ENCODE results near the gene BHLHE23.
"Not testable (repeated sequence)": the region's sequence is repeated elsewhere in the genome, so short reads cannot be mapped to it uniquely, and the experiment has no call there.

BHLHE23 gene

DNA sequence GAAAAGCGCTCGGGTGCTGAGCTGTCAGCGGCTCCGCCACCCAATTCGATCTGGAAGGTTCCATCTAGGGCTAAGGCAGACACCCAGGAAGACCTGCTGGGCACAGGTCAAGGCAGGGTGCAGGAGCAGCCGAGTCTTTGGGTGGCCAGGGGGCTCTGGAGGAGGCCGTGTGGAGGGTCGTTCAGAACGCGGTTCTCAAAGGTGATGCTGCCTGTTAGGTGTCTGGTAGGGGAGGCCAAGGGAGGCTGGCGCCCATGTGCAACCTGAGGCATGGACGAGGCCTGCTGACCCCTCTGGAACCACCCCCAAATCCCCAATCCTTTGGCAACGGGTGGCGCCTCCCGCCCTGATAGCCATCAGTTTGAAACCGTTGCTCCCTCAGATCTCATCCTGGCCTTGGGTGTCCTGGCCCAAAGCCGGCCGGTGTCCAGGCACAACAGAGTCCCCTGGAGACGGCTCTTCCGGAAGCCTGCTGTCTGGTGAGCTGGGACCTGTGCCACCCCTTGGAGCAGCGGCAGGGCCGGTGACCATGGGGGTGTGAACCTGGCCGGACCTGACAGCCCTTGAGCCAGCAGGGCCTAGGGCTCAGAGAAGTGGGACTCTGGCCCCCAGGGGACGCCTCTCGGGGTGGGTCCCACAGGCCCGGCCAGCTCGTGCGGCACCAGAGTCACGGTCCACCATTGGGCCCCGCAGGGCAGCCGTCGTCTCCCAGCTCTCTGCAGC, 43.7 kb downstream of the BHLHE23 start:
- no peak for DNase-seq (ENCODE audit: low read depth in 1 of 2, low spot score in 1 of 2)

DNA sequence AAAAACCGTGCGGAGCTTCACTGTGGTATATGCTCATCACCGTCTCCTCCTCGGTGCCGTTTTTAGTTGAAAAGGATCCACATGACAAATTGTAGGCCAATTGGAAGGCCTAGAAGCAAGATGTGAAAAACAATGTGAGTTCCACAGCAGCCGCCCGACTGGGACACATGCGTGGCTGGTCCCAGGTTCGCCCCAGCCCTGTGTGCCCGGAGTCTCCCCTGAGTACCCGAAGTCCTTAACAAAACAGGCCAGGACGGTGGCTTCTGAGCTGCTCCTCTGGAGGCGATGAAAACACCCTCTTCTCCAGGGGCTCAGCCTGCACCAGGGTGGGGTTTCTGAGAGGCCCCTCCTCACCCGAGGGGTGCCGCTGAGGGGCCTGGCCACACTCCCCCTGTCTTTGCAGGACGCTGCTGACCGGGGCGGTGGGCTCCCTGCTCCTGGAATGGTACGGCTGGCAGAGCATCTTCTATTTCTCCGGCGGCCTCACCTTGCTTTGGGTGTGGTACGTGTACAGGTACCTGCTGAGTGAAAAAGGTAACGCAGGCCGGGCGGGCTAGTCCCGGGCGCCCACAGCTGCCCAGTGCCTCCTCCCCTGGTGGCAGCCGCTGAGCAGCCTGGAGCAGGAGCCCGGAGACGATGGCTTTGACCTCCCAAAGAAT, 44.4 kb downstream of the BHLHE23 start:
- DNase-seq (ENCODE audit: low read depth in 1 of 2, low spot score in 1 of 2): no peak

DNA sequence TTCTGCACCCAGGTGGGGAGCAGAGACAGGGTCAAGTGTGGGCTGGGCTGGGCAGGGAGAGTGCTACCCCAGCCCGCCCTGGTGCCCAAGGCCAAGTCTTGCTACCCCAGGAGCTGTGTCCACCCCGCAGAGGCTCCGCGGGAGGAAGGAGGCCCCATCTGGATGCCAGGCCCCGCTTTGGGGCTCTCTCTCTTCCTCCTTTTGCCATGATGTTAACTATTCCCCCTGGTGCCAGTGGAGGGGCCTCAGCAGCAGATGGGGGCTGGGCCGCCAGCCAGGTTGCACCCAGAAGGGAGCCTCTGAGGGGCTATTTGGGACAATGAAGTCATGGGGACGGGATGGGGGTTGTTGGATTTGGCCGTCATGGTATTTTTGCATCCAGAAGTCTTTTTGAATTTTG, 45.0 kb downstream of the BHLHE23 start:
- no peak for DNase-seq (ENCODE audit: low read depth in 1 of 2, low spot score in 1 of 2)

DNA sequence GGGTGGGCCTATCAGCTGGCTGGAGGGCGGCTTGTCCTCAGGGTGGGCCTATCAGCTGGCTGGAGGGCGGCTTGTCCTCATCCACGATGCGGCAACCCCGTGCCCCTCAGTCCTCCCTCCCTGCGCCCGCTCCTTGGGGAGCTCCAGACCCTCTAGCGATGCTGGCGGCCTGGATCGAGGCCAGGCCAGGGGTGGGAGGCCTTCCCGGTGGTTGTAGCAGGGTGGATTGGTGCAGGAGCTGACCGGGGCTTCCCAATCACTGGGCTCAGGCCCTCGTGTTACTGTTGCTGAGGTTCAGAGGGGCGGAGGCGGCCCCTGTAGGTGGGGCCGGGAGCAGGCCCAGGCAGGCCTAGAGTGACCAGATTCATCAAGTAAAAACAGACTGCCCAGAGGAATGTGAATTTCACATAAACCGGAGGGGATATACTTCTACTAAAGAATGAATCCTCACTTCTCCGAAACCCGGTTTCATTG, 45.4 kb downstream of the BHLHE23 start:
- DNase-seq (ENCODE audit: low read depth in 1 of 2, low spot score in 1 of 2): no peak

DNA sequence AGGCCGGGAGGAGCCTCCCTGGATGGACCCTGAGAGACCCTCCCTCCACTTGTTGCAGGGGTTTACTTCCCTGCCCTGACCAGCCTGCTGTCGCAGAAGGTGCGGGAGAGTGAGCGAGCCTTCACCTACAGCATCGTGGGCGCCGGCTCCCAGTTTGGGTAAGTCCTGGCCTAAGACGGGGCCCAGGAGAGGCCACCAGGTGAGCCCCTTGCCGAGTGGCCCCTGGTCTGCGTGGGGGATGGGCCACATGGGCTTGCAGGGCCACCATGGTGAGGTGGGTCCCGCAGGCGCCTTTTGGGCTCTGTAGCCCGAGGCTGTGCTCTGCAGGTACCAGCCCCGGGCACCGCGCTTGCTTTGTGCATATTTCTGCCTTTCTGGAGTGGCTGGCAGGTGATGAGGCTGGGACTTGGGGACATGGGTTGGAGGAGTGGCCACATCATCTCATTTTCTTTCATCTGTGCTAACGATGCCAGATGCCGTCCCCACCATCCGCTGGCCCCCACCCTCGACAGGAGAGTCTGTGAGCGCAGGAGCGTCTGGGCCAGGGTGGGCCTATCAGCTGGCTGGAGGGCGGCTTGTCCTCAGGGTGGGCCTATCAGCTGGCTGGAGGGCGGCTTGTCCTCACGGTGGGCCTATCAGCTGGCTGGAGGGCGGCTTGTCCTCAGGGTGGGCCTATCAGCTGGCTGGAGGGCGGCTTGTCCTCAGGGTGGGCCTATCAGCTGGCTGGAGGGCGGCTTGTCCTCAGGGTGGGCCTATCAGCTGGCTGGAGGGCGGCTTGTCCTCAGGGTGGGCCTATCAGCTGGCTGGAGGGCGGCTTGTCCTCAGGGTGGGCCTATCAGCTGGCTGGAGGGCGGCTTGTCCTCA, 46.1 kb downstream of the BHLHE23 start:
- not testable (repeated sequence) for DNase-seq (ENCODE audit: low read depth in 1 of 2, low spot score in 1 of 2)

DNA sequence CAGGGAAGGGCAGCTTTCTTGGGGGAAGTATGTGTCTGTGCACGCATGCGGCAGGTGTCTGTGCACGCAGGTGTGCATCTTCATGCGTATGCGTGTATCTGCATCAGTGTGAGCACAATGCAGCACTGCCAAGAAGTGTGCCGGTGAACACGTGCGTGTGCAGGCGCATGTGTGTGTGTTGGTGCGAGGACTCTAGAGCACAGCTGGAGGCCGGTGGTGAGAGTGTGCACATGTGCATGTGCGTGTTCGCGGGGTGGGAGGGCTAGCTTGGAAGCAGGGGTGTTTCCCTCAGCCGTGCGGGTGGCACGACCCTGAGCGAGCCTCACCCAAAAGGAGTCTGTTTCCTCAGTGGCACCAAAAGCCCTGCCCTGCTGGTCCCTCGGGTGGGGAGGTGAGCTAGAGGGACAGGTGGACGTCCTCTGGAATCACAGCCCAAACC, 46.7 kb downstream of the BHLHE23 start:
- no peak for DNase-seq (ENCODE audit: low read depth in 1 of 2, low spot score in 1 of 2)

DNA sequence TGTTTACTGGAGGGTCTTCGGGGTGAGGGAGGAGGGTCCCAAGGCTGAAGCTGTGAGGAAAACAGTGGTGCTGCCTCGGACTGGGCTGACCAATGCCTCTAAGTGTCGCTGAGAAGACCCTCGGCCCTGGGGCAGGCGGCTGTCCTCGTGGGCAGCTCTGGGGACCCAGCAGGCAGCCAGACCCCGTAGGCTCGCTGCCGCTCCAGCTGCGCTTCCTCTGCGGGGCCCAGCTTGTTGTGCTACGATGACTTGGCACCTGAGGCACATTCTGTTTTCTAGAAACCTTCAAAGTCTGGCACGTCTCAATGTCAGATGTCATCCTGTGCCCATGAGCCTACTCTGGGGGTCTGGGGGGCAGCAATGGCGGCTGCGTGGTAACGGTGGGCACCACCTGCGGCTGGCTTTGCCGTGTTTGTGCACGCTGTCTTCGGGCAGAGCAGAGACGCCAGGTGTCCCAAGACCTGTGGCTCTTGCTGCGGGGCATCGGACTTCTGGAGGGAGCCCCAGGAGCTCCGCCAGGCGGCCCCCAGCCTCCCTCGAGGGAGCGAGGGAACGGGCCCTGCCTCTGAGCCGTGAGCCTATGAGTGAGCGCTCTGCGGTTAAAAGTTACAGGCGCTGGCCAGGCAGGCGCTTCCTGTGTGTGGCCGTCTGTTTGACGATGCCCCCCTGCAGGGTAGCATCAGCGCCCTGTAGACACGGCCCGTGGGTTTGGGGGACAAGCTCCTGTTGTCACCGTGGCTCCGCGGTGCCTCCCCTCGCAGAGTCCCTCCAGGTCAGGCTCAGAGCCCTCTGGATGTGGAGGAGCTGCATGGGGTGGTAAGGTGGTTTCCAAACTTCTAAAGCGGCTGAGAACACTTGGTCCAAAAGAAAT, 47.4 kb downstream of the BHLHE23 start:
- no peak for DNase-seq (ENCODE audit: low read depth in 1 of 2, low spot score in 1 of 2)

DNA sequence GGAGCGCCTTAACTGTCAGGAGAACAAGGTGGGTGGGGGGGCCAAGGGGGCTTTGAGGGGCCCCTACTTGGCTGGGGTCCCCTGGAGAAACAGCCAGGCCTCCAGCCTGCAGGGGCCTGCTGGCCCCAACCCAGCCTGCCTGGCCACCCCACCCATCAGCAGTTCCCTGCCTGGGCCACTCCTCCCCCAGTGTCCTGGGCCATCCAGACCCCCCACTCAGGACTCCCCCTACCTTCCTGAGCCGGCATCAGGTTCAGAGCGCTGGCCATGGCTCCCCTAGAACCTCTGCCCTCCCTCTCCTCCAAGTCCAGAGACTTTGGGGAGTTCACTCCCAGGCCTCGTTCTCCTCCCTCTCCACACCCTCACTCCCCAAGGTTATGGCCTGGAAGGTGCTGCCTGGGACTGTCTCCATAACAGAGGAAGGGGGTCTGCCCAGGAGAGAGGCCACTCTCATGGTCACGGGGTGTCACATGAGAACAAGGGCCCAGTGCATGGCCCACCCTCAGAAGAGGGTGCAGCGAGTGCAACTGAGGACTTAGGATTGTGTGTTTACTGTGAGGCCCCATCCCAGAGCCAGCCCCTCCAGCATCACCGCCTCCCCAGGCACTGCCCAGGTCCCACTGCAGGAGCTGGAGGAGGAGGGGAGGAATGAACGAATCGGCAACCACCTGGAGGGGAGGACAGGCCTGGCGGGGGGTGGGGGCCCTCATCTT, 48.2 kb downstream of the BHLHE23 start:
- DNase-seq (ENCODE audit: low read depth in 1 of 2, low spot score in 1 of 2): no peak

DNA sequence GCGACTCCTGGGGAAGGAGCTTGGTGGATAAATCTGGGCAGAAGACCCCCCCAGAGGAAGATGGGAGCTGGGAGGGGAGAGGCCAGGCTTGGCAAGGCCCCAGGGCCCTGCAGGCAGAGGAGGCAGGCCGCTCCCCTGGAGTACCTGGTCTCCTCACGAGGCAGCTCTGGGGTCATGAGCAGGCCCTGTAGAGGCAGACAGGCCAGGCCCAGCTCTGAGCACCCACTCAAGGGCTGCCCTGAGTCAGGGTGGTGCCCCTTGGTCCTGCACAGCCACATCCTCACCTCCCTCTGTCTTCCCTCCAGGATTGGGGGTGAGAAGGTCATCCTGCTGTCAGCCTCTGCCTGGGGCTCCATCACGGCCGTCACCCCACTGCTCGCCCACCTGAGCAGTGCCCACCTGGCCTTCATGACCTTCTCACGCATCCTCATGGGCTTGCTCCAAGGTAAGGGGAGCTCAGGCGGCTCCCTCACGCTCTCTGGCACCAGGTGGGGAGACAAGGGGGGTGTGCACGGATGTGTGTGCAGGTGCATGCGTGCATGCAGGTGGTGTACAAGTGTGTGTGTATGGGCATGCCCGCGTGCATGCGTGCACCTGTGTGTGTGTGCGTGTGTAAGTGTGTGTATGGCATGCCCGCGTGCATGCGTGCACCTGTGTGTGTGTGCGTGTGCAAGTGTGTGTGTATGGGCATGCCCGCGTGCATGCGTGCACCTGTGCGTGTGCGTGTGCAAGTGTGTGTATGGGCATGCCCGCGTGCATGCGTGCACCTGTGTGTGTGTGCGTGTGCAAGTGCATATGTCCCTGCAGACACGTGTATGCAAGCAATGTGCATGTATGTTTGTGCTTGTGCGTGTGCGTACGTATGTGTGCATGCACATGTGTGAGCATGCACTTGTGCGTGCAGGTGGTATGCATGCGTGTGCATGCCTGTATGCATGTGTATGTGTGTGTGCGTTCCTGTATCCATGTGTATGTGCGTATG, 49.3 kb downstream of the BHLHE23 start:
- no peak for DNase-seq (ENCODE audit: low read depth in 1 of 2, low spot score in 1 of 2)

DNA sequence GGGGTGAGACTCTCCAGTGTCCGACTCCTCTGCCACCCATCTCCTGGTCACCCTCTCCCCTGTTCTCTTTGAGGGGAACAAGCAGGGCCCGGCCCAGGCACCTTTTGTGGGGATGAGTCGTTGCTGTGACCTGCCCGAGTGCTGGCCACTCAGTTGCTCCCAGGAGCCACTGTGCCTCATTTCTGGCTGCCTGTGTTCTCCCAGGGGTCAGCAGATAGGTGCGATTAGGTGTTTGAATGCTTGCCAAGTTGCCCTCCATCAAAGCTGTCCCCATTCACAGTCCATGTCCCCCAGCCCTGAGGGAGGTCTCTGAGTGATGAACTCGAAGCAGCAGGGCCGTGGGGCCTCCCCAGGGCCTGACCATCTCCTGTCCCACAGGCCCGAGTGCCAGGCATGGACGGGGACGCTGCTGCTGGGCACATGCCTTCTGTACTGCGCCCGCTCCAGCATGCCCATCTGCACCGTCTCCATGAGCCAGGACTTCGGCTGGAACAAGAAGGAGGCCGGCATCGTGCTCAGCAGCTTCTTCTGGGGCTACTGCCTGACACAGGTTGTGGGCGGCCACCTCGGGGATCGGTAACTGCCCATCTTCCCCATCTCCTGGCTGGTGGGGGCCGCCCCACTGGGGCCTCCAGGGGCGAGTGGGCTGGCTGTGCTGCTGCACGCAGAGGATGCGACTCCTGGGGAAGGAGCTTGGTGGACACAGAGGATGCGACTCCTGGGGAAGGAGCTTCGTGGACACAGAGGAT, 50.2 kb downstream of the BHLHE23 start:
- no peak for DNase-seq (ENCODE audit: low read depth in 1 of 2, low spot score in 1 of 2)
